Erythroblast (primary cell): Measurements from ENCODE around the gene WDFY4.

ENCODE experiments used
- GATA1 ChIP-seq: IDR thresholded peaks from 2 replicates; pipeline ENCODE4 v1.6.1; 2011; ENCODE audit warnings: low read depth, mild to moderate bottlenecking, control low read depth, low read length, moderate library complexity
- POLR2A ChIP-seq: IDR thresholded peaks from 2 replicates; pipeline ENCODE4 v1.6.1; 2011; ENCODE audit warnings: mild to moderate bottlenecking, low read length

DNA sequence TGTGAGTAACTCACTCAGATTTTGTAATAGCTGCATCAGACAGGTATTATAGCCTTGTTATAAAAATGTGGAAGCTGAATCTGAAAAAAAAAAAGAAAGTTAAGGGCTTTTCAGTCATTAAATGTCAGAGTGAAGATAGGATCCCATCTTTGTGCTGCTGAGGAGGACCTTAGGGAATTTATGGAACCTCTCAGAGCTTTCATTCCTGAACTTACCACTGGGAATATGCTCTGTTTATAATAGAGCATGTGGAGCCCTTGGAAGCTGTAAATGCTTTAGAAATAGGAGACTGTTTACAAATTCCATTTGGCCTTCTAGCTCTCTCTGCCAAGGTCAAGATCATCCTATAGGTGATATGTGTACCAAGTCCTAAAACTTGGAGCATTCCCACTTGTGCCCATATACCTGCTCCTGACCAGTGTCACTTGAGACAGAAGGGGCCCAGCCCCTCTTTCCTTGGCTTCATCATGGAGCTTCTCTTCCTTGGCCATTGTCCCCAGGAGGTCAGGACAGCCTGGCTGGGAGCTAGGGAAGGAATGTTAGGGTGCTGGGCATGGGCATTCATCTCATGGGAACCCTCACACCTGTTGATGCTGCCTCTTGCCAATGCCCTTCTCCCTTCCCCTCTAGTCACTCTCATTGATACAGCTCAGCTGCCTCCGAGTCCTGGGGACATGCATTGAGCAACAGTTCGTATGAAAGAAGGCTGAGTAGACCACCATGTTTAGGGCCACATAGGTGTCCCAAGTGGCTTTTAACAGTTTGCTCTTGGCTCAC, 149.7 kb downstream of the WDFY4 start:
- TF ChIP-seq POLR2A (no peak), GATA1 (no peak)
